Neural progenitor cell (in vitro differentiated cells): ENCODE measurements around the gene PKD2L2. TPM values are rescaled to one million over a fixed set of nuclear protein-coding genes. Genes with fewer than 3 reads are reported as not detected.

Source experiments
- DNase-seq: peaks from one replicate; pipeline ENCODE4 v3.0.0-alpha.2; 2016; ENCODE audit warnings: low spot score
- H2AFZ ChIP-seq: fragments of 200-600 bp; sonication (generic); replicated peaks from 2 replicates; pipeline ENCODE4 v1.6.1; 2016; ENCODE audit warnings: antibody characterized with exemption
- H3F3A ChIP-seq: fragments of 200-600 bp; sonication (generic); 2 replicates; pipeline ENCODE4 v1.6.1; 2016; ENCODE audit warnings: antibody characterized with exemption, low read depth
- H3K27ac ChIP-seq: fragments of 200-600 bp; sonication (generic); 2 replicates; pipeline ENCODE4 v1.5.1; 2016; ENCODE audit warnings: mild to moderate bottlenecking
- H3K27me3 ChIP-seq: fragments of 200-600 bp; sonication (generic); 2 replicates; pipeline ENCODE4 v1.6.1; 2016; ENCODE audit warnings: mild to moderate bottlenecking, moderate library complexity
- H3K36me3 ChIP-seq: fragments of 200-600 bp; sonication (generic); 2 replicates; pipeline ENCODE4 v1.5.1; 2016
- H3K4me1 ChIP-seq: fragments of 200-600 bp; sonication (generic); 2 replicates; pipeline ENCODE4 v1.6.1; 2016; ENCODE audit warnings: mixed run types
- H3K4me2 ChIP-seq: fragments of 200-600 bp; sonication (generic); 2 replicates; pipeline ENCODE4 v1.6.1; 2016
- H3K4me3 ChIP-seq: fragments of 200-600 bp; sonication (generic); 2 replicates; pipeline ENCODE4 v1.5.1; 2016
- H3K79me2 ChIP-seq: fragments of 200-600 bp; sonication (generic); 2 replicates; pipeline ENCODE4 v1.6.1; 2016; ENCODE audit warnings: low read depth
- H3K9ac ChIP-seq: fragments of 200-600 bp; sonication (generic); 2 replicates; pipeline ENCODE4 v1.6.1; 2016
- H3K9me3 ChIP-seq: fragments of 200-600 bp; sonication (generic); 2 replicates; pipeline ENCODE4 v1.5.1; 2016; ENCODE audit warnings: low read depth
- H4K20me1 ChIP-seq: fragments of 200-600 bp; sonication (generic); 2 replicates; pipeline ENCODE4 v1.6.1; 2016; ENCODE audit warnings: low read depth
- H3K27ac Mint-ChIP-seq: 3 replicates; pipeline ENCODE4 v1.8.0; 2021; ENCODE audit warnings: mixed read lengths
- H3K27me3 Mint-ChIP-seq: 2 replicates; pipeline ENCODE4 v1.8.0; 2022; ENCODE audit warnings: low read depth, mild to moderate bottlenecking, inconsistent platforms, moderate library complexity, mixed read lengths; ENCODE audit not compliant: insufficient read depth
- H3K36me3 Mint-ChIP-seq: 3 replicates; pipeline ENCODE4 v1.8.0; 2021; ENCODE audit warnings: mixed read lengths
- H3K4me1 Mint-ChIP-seq: 3 replicates; pipeline ENCODE4 v1.8.0; 2021; ENCODE audit warnings: mixed read lengths
- H3K4me3 Mint-ChIP-seq: 3 replicates; pipeline ENCODE4 v1.8.0; 2021; ENCODE audit warnings: mild to moderate bottlenecking, moderate library complexity, mixed read lengths
- H3K9me3 Mint-ChIP-seq: 3 replicates; pipeline ENCODE4 v1.8.0; 2020; ENCODE audit warnings: mixed read lengths
- EZH2 ChIP-seq: fragments of 200-600 bp; sonication (generic); IDR thresholded peaks from 2 replicates; pipeline ENCODE4 v1.6.1; 2017; ENCODE audit warnings: antibody characterized with exemption, mild to moderate bottlenecking, moderate library complexity
- EZH2phosphoT487 ChIP-seq: fragments of 200-600 bp; sonication (generic); IDR thresholded peaks from 2 replicates; pipeline ENCODE4 v1.6.1; 2017; ENCODE audit warnings: antibody characterized with exemption
- total RNA-seq: library from RNA; depleted of rRNA; stranded (reverse); fragments of >200 nt; gene quantifications from 2 replicates; pipeline ENCODE4 v1.2.3, GENCODE V29; 2015; ENCODE audit warnings: low replicate concordance
- TF ChIP-seq, protein P1 (sequence below): fragments of 200-600 bp; sonication (generic); IDR thresholded peaks from 2 replicates; pipeline ENCODE4 v1.5.1; 2017; ENCODE audit warnings: antibody characterized with exemption, mild to moderate bottlenecking

Gene PKD2L2
- total RNA-seq, 1 donor from 2014 or later: not detected

GRCh38 chr5:137856916-137857862 lies 32.1 kb upstream of the PKD2L2 start:
- Histone ChIP-seq H3K79me2 (no peaks in the 10 kb centered on the region), H3K27me3 (no peaks in the 10 kb centered on the region), H3K27ac (no peak overlapping the region), H2AFZ (no peak overlapping the region), H4K20me1 (no peaks in the 10 kb centered on the region), H3K9ac (no peak overlapping the region), H3K36me3 (no peaks in the 10 kb centered on the region), H3K4me2 (no peak overlapping the region), H3F3A (no peaks in the 10 kb centered on the region), H3K4me1 (no peaks in the 10 kb centered on the region), H3K9me3 (no peaks in the 10 kb centered on the region), H3K4me3 (no peak overlapping the region)
- Mint-ChIP-seq H3K9me3 (no peaks in the 10 kb centered on the region), H3K4me3 (no peak overlapping the region), H3K27me3 (peaks cover 3% of the 10 kb centered on the region), H3K27ac (no peak overlapping the region), H3K36me3 (no peaks in the 10 kb centered on the region), H3K4me1 (peaks cover 8% of the 10 kb centered on the region)
- TF ChIP-seq, protein P1, sequence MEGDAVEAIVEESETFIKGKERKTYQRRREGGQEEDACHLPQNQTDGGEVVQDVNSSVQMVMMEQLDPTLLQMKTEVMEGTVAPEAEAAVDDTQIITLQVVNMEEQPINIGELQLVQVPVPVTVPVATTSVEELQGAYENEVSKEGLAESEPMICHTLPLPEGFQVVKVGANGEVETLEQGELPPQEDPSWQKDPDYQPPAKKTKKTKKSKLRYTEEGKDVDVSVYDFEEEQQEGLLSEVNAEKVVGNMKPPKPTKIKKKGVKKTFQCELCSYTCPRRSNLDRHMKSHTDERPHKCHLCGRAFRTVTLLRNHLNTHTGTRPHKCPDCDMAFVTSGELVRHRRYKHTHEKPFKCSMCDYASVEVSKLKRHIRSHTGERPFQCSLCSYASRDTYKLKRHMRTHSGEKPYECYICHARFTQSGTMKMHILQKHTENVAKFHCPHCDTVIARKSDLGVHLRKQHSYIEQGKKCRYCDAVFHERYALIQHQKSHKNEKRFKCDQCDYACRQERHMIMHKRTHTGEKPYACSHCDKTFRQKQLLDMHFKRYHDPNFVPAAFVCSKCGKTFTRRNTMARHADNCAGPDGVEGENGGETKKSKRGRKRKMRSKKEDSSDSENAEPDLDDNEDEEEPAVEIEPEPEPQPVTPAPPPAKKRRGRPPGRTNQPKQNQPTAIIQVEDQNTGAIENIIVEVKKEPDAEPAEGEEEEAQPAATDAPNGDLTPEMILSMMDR: no peak
- TF ChIP-seq EZH2phosphoT487 (no peak), EZH2 (no peak)
- DNase-seq: no peak

GRCh38 chr5:137858223-137858916 lies 30.9 kb upstream of the PKD2L2 start:
- peaks cover 3% of the 10 kb centered on the region for H3K27me3 Mint-ChIP-seq
- no peak overlapping the region for H3K4me2 ChIP-seq

GRCh38 chr5:137858954-137859353 lies 30.3 kb upstream of the PKD2L2 start:
- H3K9me3 Mint-ChIP-seq: no peaks in the 10 kb centered on the region
- TF ChIP-seq, protein P1: no peak
- TF ChIP-seq EZH2phosphoT487 (no peak), EZH2 (no peak)

More at GRCh38 chr5:137858223-137858916, 30.9 kb upstream of the PKD2L2 start:
- Histone ChIP-seq H3K27ac (no peak overlapping the region), H3K4me3 (no peak overlapping the region), H3K9me3 (no peaks in the 10 kb centered on the region), H3K27me3 (no peaks in the 10 kb centered on the region), H3K79me2 (no peaks in the 10 kb centered on the region), H3F3A (no peaks in the 10 kb centered on the region), H3K36me3 (no peaks in the 10 kb centered on the region), H4K20me1 (no peaks in the 10 kb centered on the region), H3K4me1 (no peaks in the 10 kb centered on the region), H2AFZ (no peak overlapping the region), H3K9ac (no peak overlapping the region)
- no peak for DNase-seq
- Mint-ChIP-seq H3K4me3 (no peak overlapping the region), H3K36me3 (no peaks in the 10 kb centered on the region), H3K27ac (no peak overlapping the region), H3K4me1 (peaks cover 8% of the 10 kb centered on the region), H3K9me3 (no peaks in the 10 kb centered on the region)
- TF ChIP-seq, protein P1: no peak
- no peak for TF ChIP-seq EZH2phosphoT487
- TF ChIP-seq EZH2: no peak

More at GRCh38 chr5:137858954-137859353, 30.3 kb upstream of the PKD2L2 start:
- H3F3A ChIP-seq: no peaks in the 10 kb centered on the region
- Mint-ChIP-seq H3K4me3 (no peak overlapping the region), H3K4me1 (peaks cover 8% of the 10 kb centered on the region), H3K27ac (no peak overlapping the region), H3K27me3 (peaks cover 3% of the 10 kb centered on the region), H3K36me3 (no peaks in the 10 kb centered on the region)
- H3K27ac ChIP-seq: no peak overlapping the region
- no peaks in the 10 kb centered on the region for H3K36me3 ChIP-seq
- no peaks in the 10 kb centered on the region for H4K20me1 ChIP-seq
- no peak overlapping the region for H3K4me3 ChIP-seq
- H3K9ac ChIP-seq: no peak overlapping the region
- H2AFZ ChIP-seq: no peak overlapping the region
- no peaks in the 10 kb centered on the region for H3K4me1 ChIP-seq
- DNase-seq: no peak
- no peaks in the 10 kb centered on the region for H3K79me2 ChIP-seq
- H3K27me3 ChIP-seq: no peaks in the 10 kb centered on the region
- no peaks in the 10 kb centered on the region for H3K9me3 ChIP-seq
- no peak overlapping the region for H3K4me2 ChIP-seq
